Testis (tissue), 2 donors: ENCODE measurements around the gene KIF14.

Experiments
- POLR2A ChIP-seq: fragments of 450-650 bp; IDR thresholded peaks from one replicate; pipeline ENCODE4 v1.6.1; 2017; ENCODE audit warnings: antibody characterized with exemption, mild to moderate bottlenecking, moderate library complexity
- TF ChIP-seq, protein P1 (sequence below), 3 experiments: fragments of 450-650 bp in 2 of 3; fragments of 200-600 bp in 1 of 3; sonication (generic) in 1 of 3; IDR thresholded peaks; one replicate each; pipeline ENCODE4 v1.5.1; 2016 to 2019; ENCODE audit warnings: antibody characterized with exemption in 3 of 3, mild to moderate bottlenecking in 2 of 3, moderate library complexity in 1 of 3

DNA sequence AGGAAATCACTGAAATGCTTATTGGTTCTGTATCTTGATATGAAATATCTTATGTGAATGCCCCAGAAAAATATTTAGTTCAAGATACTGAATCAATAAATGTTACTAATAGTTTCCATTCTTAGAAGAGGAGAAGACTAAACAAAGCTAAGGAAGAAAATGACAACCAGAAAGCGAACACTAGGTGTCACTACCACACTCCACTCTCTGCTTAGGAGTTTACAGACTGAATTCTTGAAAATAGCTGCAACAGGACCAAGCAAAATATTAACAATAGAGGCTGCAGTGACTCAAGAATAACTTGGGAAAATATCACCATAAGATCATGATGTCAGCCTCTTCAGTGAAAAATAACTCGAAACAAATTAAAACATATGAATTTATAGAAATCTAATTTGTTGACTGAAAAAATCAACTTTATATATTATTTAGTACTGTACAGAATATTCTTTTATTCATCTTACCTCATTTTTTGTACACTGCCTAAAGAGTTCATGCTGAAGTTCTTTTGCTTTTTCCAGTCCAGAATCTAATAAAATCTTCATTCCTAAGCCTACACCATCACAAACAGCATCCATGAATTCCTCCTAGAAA, 61.6 kb downstream of the KIF14 start:
- TF ChIP-seq, protein P1, sequence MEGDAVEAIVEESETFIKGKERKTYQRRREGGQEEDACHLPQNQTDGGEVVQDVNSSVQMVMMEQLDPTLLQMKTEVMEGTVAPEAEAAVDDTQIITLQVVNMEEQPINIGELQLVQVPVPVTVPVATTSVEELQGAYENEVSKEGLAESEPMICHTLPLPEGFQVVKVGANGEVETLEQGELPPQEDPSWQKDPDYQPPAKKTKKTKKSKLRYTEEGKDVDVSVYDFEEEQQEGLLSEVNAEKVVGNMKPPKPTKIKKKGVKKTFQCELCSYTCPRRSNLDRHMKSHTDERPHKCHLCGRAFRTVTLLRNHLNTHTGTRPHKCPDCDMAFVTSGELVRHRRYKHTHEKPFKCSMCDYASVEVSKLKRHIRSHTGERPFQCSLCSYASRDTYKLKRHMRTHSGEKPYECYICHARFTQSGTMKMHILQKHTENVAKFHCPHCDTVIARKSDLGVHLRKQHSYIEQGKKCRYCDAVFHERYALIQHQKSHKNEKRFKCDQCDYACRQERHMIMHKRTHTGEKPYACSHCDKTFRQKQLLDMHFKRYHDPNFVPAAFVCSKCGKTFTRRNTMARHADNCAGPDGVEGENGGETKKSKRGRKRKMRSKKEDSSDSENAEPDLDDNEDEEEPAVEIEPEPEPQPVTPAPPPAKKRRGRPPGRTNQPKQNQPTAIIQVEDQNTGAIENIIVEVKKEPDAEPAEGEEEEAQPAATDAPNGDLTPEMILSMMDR (IDR thresholded peaks at IDR 0.05): peak; percentile 27 to 53 (median 40)
- no peak for TF ChIP-seq POLR2A
